HepG2 (cell line): ENCODE data around the gene PADI4. TPM values are rescaled to one million over a fixed set of nuclear protein-coding genes. Genes with fewer than 3 reads are reported as not detected.

ENCODE experiments used
- ATAC-seq: fragments of 200-7000 bp; cut with Tn5 transposase; 3 replicates; pipeline ENCODE4 v1.9.1; 2020; ENCODE audit warnings: mild to moderate bottlenecking, moderate library complexity
- BruUV-seq: library from RNA; stranded (reverse); fragments of 400-500 nt; replicated peaks from 2 replicates; lab custom pipeline; 2021; lab: Mats Ljungman, UMichigan
- CTCF ChIA-PET: fragments of 300-600 bp; formaldehyde crosslinking; extraction: SDS; loops from one replicate; lab custom pipeline; 2021; ENCODE audit warnings: low total read pairs, inconsistent platforms, low intra/inter-chr PET ratio; lab: Yijun Ruan, JAX
- POLR2A ChIA-PET: fragments of 350-600 bp; sonication (Branson Sonifier 250); formaldehyde crosslinking; loops from one replicate; lab custom pipeline; 2020; ENCODE audit warnings: antibody characterized with exemption, inconsistent platforms; lab: Yijun Ruan, JAX
- DNase-seq: peaks from one replicate; pipeline ENCODE4 v3.0.0-alpha.2; 2015; ENCODE audit warnings: low spot score
- FAIRE-seq: peaks from 3 replicates; lab custom pipeline; 2011; peaks lifted over from hg19 to GRCh38; lab: Jason Lieb, UNC
- H2AFZ ChIP-seq: one replicate; pipeline ENCODE4 v1.6.1; 2011; ENCODE audit warnings: low read length, inconsistent platforms
- H3K27ac ChIP-seq: fragments of 300-600 bp; 3 replicates; pipeline ENCODE4 v1.8.0; 2011; ENCODE audit warnings: mixed run types, mild to moderate bottlenecking, mixed read lengths, low read length, inconsistent platforms; ENCODE audit not compliant: insufficient read depth; ENCODE audit errors: extremely low read length
- H3K27me3 ChIP-seq, 2 experiments: fragments of 200-600 bp in 1 of 2; 2 replicates in 1 of 2; 3 replicates in 1 of 2; pipeline versions ENCODE4 v1.6.0 to v1.8.0; 2011; ENCODE audit warnings: low read length in 2 of 2, mild to moderate bottlenecking in 2 of 2, moderate library complexity in 2 of 2, inconsistent platforms in 1 of 2; ENCODE audit not compliant: insufficient read depth in 2 of 2, control insufficient read depth in 1 of 2
- H3K36me3 ChIP-seq, 2 experiments: fragments of 200-600 bp in 1 of 2; replicated peaks in 1 of 2; 2 replicates in 1 of 2; 3 replicates in 1 of 2; pipeline versions ENCODE4 v1.5.1 to v1.8.0; 2011; ENCODE audit warnings: low read length in 2 of 2, inconsistent platforms in 1 of 2; ENCODE audit not compliant: insufficient read depth in 2 of 2, control insufficient read depth in 1 of 2
- H3K4me1 ChIP-seq: 2 replicates; pipeline ENCODE4 v1.5.1; 2012; ENCODE audit warnings: low read length, inconsistent platforms; ENCODE audit not compliant: insufficient read depth
- H3K4me2 ChIP-seq: 2 replicates; pipeline ENCODE4 v1.6.0; 2011; ENCODE audit warnings: low read depth, low read length, inconsistent platforms
- H3K4me3 ChIP-seq, 3 experiments: fragments of 200-600 bp in 1 of 3; sonication (generic), shearing (Covaris generic) in 1 of 3; replicated peaks in 1 of 3; 2 replicates each; pipeline ENCODE4 v1.5.1; 2011 to 2016; ENCODE audit warnings: low read length in 3 of 3, inconsistent platforms in 2 of 3, low read depth in 2 of 3, mild to moderate bottlenecking in 2 of 3, control low read depth in 1 of 3, mixed read lengths in 1 of 3; ENCODE audit not compliant: insufficient read depth in 1 of 3
- H3K79me2 ChIP-seq: one replicate; pipeline ENCODE4 v1.6.1; 2011; ENCODE audit warnings: low read length, inconsistent platforms; ENCODE audit not compliant: insufficient read depth
- H3K9ac ChIP-seq: 2 replicates; pipeline ENCODE4 v1.6.0; 2011; ENCODE audit warnings: mild to moderate bottlenecking, low read depth, low read length, inconsistent platforms; ENCODE audit not compliant: insufficient read depth
- H3K9me3 ChIP-seq: 2 replicates; pipeline ENCODE4 v1.5.1; 2012; ENCODE audit warnings: mild to moderate bottlenecking, low read length
- H4K20me1 ChIP-seq: 2 replicates; pipeline ENCODE4 v1.6.0; 2011; ENCODE audit warnings: inconsistent platforms, mild to moderate bottlenecking, low read length, moderate library complexity; ENCODE audit not compliant: insufficient read depth
- GABPB1 ChIP-seq: IDR thresholded peaks from 2 replicates; pipeline ENCODE4 v1.6.1; 2016; ENCODE audit warnings: mild to moderate bottlenecking, missing genetic modification reagents, moderate library complexity, missing compliant biosample characterization
- MEIS1 ChIP-seq: sonication (generic); formaldehyde crosslinking; IDR thresholded peaks from 2 replicates; pipeline ENCODE4 v1.9.0; 2021; ENCODE audit warnings: mild to moderate bottlenecking, missing genetic modification reagents, moderate library complexity, borderline replicate concordance
- MTA3 ChIP-seq: sonication (generic); formaldehyde crosslinking; IDR thresholded peaks from 2 replicates; pipeline ENCODE4 v1.4.0; 2020; ENCODE audit warnings: missing genetic modification reagents
- REL ChIP-seq: sonication (generic); formaldehyde crosslinking; conservative IDR thresholded peaks from 2 replicates; pipeline ENCODE4 v1.8.0; 2022; ENCODE audit warnings: mild to moderate bottlenecking, missing genetic modification reagents, moderate library complexity
- SRSF4 ChIP-seq: fragments of 200-400 bp; formaldehyde crosslinking; IDR thresholded peaks from one replicate; pipeline ENCODE4 v1.6.1; 2018; ENCODE audit warnings: mild to moderate bottlenecking, low read depth, low read length, moderate library complexity; ENCODE audit not compliant: poor library complexity, severe bottlenecking
- STAG1 ChIP-seq: sonication (generic); formaldehyde crosslinking; IDR thresholded peaks from 2 replicates; pipeline ENCODE4 v1.4.0; 2020; ENCODE audit warnings: missing genetic modification reagents
- TCF7L2 ChIP-seq: IDR thresholded peaks from 2 replicates; pipeline ENCODE4 v1.6.1; 2011; ENCODE audit warnings: mild to moderate bottlenecking, low read depth, low read length, moderate library complexity
- ZFP41 ChIP-seq: sonication (generic); formaldehyde crosslinking; IDR thresholded peaks from 2 replicates; pipeline ENCODE4 v1.4.0; 2020; ENCODE audit warnings: mild to moderate bottlenecking, missing genetic modification reagents, borderline replicate concordance
- ZNF274 ChIP-seq: sonication (generic); formaldehyde crosslinking; IDR thresholded peaks from 2 replicates; pipeline ENCODE4 v1.5.1; 2020; ENCODE audit warnings: mild to moderate bottlenecking, missing genetic modification reagents
- ZNF317 ChIP-seq: sonication (generic); formaldehyde crosslinking; IDR thresholded peaks from 2 replicates; pipeline ENCODE4 v1.5.0; 2020; ENCODE audit warnings: mild to moderate bottlenecking, missing genetic modification reagents
- ZNF431 ChIP-seq: sonication (generic); formaldehyde crosslinking; IDR thresholded peaks from 2 replicates; pipeline ENCODE4 v1.9.0; 2022; ENCODE audit warnings: missing genetic modification reagents, low read depth, mild to moderate bottlenecking, borderline replicate concordance
- ZNF720 ChIP-seq: sonication (generic); formaldehyde crosslinking; IDR thresholded peaks from 2 replicates; pipeline ENCODE4 v1.4.0; 2020; ENCODE audit warnings: missing genetic modification reagents
- WGBS: methylation state at CpG from one replicate; pipeline ENCODE4 v1.1.6; 2017; ENCODE audit warnings: low lambda C conversion rate; 5-methylcytosine and 5-hydroxymethylcytosine counted together
- in situ Hi-C: cut with HindIII; loops from 2 replicates; pipeline ENCODE4 v1.10.0; 2017; ENCODE audit warnings: low pct_unique_long_range_greater_than_20kb; ENCODE audit not compliant: extremely low pct_ligation_motif_present
- intact Hi-C: fragments of 100-400 bp; cut with micrococcal nuclease; formaldehyde crosslinking; loops from one replicate; pipeline ENCODE4 v1.10.0; 2022; ENCODE audit not compliant: unreplicated experiment
- polyA plus RNA-seq, 8 experiments: library from polyadenylated mRNA; depleted of rRNA in 3 of 8; stranded (reverse) in 7 of 8; unstranded in 1 of 8; fragments of >200 nt; fragmentation: Illumina TruSeq in 4 of 8; extraction: Trizol in 4 of 8; gene quantifications; 2 replicates each; pipeline versions ENCODE4 v1.2.1 to v1.2.3, GENCODE V29; 2011 to 2016; ENCODE audit warnings: low read depth in 4 of 8, missing spikeins in 1 of 8, mixed read lengths in 1 of 8; ENCODE audit not compliant: insufficient read depth in 1 of 8
- total RNA-seq, 5 experiments: library from RNA; depleted of rRNA; stranded (reverse); fragments of >200 nt; fragmentation: Illumina TruSeq; extraction: Trizol; gene quantifications; 2 replicates each; pipeline ENCODE4 v1.2.3, GENCODE V29; 2016; ENCODE audit warnings: low read depth in 1 of 5
- TF ChIP-seq, protein P1 (sequence below): sonication (generic); formaldehyde crosslinking; IDR thresholded peaks from 2 replicates; pipeline ENCODE4 v1.8.0; 2023; ENCODE audit warnings: mild to moderate bottlenecking, missing genetic modification reagents
- TF ChIP-seq, protein P2 (sequence below): sonication (generic); formaldehyde crosslinking; IDR thresholded peaks from 2 replicates; pipeline ENCODE4 v1.5.0; 2020; ENCODE audit warnings: mild to moderate bottlenecking, missing genetic modification reagents, borderline replicate concordance

PADI4 gene
- total and polyA plus RNA-seq, 2 of the 13 experiments (the other 11 are each of a cell fraction or from before 2014, with no cell fraction given), result 0.04 TPM

DNA sequence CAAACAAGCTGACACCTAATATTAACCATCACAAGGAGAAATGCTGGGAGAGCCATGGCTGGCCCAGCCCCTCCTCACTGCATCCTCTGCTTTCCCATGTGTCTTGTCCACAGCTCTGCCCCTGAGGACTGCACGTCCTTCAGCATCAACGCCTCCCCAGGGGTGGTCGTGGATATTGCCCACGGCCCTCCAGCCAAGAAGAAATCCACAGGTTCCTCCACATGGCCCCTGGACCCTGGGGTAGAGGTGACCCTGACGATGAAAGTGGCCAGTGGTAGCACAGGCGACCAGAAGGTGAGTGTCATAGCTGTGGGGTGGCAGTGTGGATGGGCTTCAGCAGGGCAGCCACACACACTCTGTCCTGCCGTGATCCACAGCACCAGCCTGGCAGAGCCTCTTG is 22.9 kb downstream of the PADI4 start:
- Histone ChIP-seq H3K4me3 (no peak overlapping the region), H3K27ac (no peak overlapping the region), H3K4me2 (no peak overlapping the region), H4K20me1 (no peaks in the 10 kb centered on the region), H2AFZ (no peak overlapping the region), H3K9ac (no peak overlapping the region), H3K27me3 (peaks cover 1 to 10% of the 10 kb centered on the region in 2 experiments; a peak in 3 of 5 replicates), H3K36me3 (no peaks in the 10 kb centered on the region), H3K79me2 (no peaks in the 10 kb centered on the region), H3K9me3 (no peaks in the 10 kb centered on the region), H3K4me1 (peaks cover 6% of the 10 kb centered on the region; the same call in 1 of the 2 replicates)
- intact Hi-C loops, result no loop called here
- 6% methylated on average over 7 of the region's 7 CpGs for WGBS
- in situ Hi-C loops, result no loop called here
- TF ChIP-seq ZNF317 (CRISPR knock-in tag) (no peak), ZFP41 (no peak), ZNF274 (CRISPR knock-in tag) (no peak)
- TF ChIP-seq, protein P1, sequence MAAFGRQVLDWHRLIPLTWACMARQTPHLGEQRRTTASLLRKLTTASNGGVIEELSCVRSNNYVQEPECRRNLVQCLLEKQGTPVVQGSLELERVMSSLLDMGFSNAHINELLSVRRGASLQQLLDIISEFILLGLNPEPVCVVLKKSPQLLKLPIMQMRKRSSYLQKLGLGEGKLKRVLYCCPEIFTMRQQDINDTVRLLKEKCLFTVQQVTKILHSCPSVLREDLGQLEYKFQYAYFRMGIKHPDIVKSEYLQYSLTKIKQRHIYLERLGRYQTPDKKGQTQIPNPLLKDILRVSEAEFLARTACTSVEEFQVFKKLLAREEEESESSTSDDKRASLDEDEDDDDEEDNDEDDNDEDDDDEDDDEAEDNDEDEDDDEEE (CRISPR knock-in tag), result no peak
- FAIRE-seq (no peak), DNase-seq (no peak), ATAC-seq (no peak)
- ChIA-PET CTCF (no interaction called here), POLR2A (no interaction called here)
- BruUV-seq, result no TSS peak

DNA sequence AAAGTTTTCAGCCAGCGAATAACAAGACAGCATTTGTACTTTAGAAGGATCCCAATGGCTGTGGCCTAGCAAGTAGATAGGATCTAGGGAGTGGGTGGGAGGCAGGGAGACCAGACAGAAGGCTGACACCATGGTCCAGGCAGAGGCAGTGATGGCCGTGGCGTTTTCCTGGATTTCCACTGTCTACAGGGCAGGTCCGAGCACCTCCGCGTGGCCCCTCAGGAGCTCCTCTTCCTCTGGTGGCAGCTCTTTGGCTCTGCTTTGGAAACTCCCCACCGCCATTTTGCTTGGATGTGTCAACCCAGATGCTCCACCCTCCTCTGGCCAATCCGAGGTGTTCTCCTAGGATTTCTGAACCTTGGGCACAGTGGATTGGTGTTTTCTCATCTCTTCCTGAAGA is 25.1 kb downstream of the PADI4 start:
- no peaks in the 10 kb centered on the region for H3K9me3 ChIP-seq
- no TSS peak for BruUV-seq
- FAIRE-seq (no peak), ATAC-seq (no peak), DNase-seq (no peak)
- no peaks in the 10 kb centered on the region for H3K79me2 ChIP-seq
- no peaks in the 10 kb centered on the region for H3K36me3 ChIP-seq
- ChIA-PET CTCF (no interaction called here), POLR2A (no interaction called here)
- H3K4me3 ChIP-seq, result no peak overlapping the region
- 0 out of 2 replicates have a peak, but pooled peaks cover 4% of the 10 kb centered on the region for H4K20me1 ChIP-seq
- no peak overlapping the region for H3K9ac ChIP-seq
- 51% methylated on average over 8 of the region's 8 CpGs for WGBS
- intact Hi-C loops (no loop called here), in situ Hi-C loops (no loop called here)
- H2AFZ ChIP-seq, result no peak overlapping the region
- no peak overlapping the region for H3K4me2 ChIP-seq
- H3K4me1 ChIP-seq, result peaks cover 6% of the 10 kb centered on the region; the same call in 1 of the 2 replicates
- no peak overlapping the region for H3K27ac ChIP-seq
- H3K27me3 ChIP-seq, result peaks cover 1 to 10% of the 10 kb centered on the region in 2 experiments; a peak in 3 of 5 replicates
- TF ChIP-seq REL (CRISPR knock-in tag) (no peak), MTA3 (CRISPR knock-in tag) (no peak), GABPB1 (CRISPR knock-in tag) (no peak), SRSF4 (no peak), STAG1 (CRISPR knock-in tag) (no peak), ZNF720 (CRISPR knock-in tag) (no peak), ZNF431 (CRISPR knock-in tag) (no peak), TCF7L2 (no peak), MEIS1 (CRISPR knock-in tag) (no peak)
- TF ChIP-seq, protein P2, sequence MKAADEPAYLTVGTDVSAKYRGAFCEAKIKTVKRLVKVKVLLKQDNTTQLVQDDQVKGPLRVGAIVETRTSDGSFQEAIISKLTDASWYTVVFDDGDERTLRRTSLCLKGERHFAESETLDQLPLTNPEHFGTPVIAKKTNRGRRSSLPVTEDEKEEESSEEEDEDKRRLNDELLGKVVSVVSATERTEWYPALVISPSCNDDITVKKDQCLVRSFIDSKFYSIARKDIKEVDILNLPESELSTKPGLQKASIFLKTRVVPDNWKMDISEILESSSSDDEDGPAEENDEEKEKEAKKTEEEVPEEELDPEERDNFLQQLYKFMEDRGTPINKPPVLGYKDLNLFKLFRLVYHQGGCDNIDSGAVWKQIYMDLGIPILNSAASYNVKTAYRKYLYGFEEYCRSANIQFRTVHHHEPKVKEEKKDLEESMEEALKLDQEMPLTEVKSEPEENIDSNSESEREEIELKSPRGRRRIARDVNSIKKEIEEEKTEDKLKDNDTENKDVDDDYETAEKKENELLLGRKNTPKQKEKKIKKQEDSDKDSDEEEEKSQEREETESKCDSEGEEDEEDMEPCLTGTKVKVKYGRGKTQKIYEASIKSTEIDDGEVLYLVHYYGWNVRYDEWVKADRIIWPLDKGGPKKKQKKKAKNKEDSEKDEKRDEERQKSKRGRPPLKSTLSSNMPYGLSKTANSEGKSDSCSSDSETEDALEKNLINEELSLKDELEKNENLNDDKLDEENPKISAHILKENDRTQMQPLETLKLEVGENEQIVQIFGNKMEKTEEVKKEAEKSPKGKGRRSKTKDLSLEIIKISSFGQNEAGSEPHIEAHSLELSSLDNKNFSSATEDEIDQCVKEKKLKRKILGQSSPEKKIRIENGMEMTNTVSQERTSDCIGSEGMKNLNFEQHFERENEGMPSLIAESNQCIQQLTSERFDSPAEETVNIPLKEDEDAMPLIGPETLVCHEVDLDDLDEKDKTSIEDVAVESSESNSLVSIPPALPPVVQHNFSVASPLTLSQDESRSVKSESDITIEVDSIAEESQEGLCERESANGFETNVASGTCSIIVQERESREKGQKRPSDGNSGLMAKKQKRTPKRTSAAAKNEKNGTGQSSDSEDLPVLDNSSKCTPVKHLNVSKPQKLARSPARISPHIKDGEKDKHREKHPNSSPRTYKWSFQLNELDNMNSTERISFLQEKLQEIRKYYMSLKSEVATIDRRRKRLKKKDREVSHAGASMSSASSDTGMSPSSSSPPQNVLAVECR, result no peak
